Measurements from ENCODE around the gene EFR3B.

GRCh38 chr2:25119263-25119662 is 77.4 kb downstream of the EFR3B start:
- TF ChIP-seq CTCF (IDR thresholded peaks at IDR 0.05) (no peak), ZMAT4 (CRISPR knock-in tag; IDR thresholded peaks at IDR 0.05) (no peak), E2F5 (CRISPR knock-in tag; IDR thresholded peaks at IDR 0.05) (no peak), ATF2 (CRISPR knock-in tag; IDR thresholded peaks at IDR 0.05; ENCODE audit: borderline replicate concordance, low read depth) (no peak), ZNF317 (CRISPR knock-in tag; IDR thresholded peaks at IDR 0.05; ENCODE audit: borderline replicate concordance, low read depth) (no peak), MAX (CRISPR knock-in tag; IDR thresholded peaks at IDR 0.05) (no peak), KAT7 (CRISPR knock-in tag; IDR thresholded peaks at IDR 0.05; ENCODE audit: borderline replicate concordance) (no peak), NFE2L1 (CRISPR knock-in tag; IDR thresholded peaks at IDR 0.05) (no peak), IRF2 (CRISPR knock-in tag; IDR thresholded peaks at IDR 0.05; ENCODE audit: borderline replicate concordance, low read depth) (no peak), SP1 (CRISPR knock-in tag; conservative IDR thresholded peaks at IDR 0.05) (no peak), OVOL2 (CRISPR knock-in tag; IDR thresholded peaks at IDR 0.05; ENCODE audit: borderline replicate concordance) (no peak)

Measured in WTC11 (cell line).